Stimulated activated CD8-positive, alpha-beta memory T cell treated with anti-CD3 and anti-CD28 coated beads, Interleukin-4, amount 100 ng/mL, for 24 hours (primary cell): ENCODE measurements around the gene BCCIP.

Experiments used
- DNase-seq: peaks from one replicate; pipeline ENCODE4 v3.0.0-alpha.2; 2020; ENCODE audit warnings: low read depth

BCCIP gene

GRCh38 chr10:125797994-125798662 is 25.2 kb upstream of the BCCIP start:
- no peak for DNase-seq

- no peak for DNase-seq
Observed at GRCh38 chr10:125799451-125800182, 23.7 kb upstream of the BCCIP start.

- DNase-seq = no peak
Observed at GRCh38 chr10:125801574-125801973, 21.8 kb upstream of the BCCIP start.

GRCh38 chr10:125802131-125802530 is 21.2 kb upstream of the BCCIP start:
- no peak for DNase-seq

GRCh38 chr10:125802739-125803138 is 20.6 kb upstream of the BCCIP start:
- no peak for DNase-seq

GRCh38 chr10:125808047-125808446 is 15.3 kb upstream of the BCCIP start:
- DNase-seq = no peak

GRCh38 chr10:125811251-125811650 is 12.1 kb upstream of the BCCIP start:
- DNase-seq = no peak

- DNase-seq = no peak
Observed at GRCh38 chr10:125812128-125812750, 11.1 kb upstream of the BCCIP start.

- no peak for DNase-seq
Observed at GRCh38 chr10:125815764-125816163, 7.6 kb upstream of the BCCIP start.

- DNase-seq = no peak
Observed at GRCh38 chr10:125816548-125816947, 6.8 kb upstream of the BCCIP start.

- no peak for DNase-seq
Observed at GRCh38 chr10:125817337-125817946, 5.9 kb upstream of the BCCIP start.

GRCh38 chr10:125820701-125821100 is 2.6 kb upstream of the BCCIP start:
- no peak for DNase-seq

- no peak for DNase-seq
Observed at GRCh38 chr10:125823663-125824251, 411 bp downstream of the BCCIP start.

GRCh38 chr10:125824736-125825135 is 1.4 kb downstream of the BCCIP start:
- no peak for DNase-seq

GRCh38 chr10:125827133-125827532 is 3.8 kb downstream of the BCCIP start:
- no peak for DNase-seq

GRCh38 chr10:125828311-125828710 is 5.0 kb downstream of the BCCIP start:
- no peak for DNase-seq

GRCh38 chr10:125836746-125837145 is 13.4 kb downstream of the BCCIP start:
- no peak for DNase-seq

- no peak for DNase-seq
Observed at GRCh38 chr10:125838802-125839575, 15.6 kb downstream of the BCCIP start.

GRCh38 chr10:125840406-125840805 is 17.1 kb downstream of the BCCIP start:
- no peak for DNase-seq

GRCh38 chr10:125840955-125841354 is 17.6 kb downstream of the BCCIP start:
- DNase-seq = no peak

- no peak for DNase-seq
Observed at GRCh38 chr10:125843603-125844329, 20.4 kb downstream of the BCCIP start.
